GM11168 (cell line): ENCODE data around the gene ENPP1.

Experiments
- in situ Hi-C: fragments of 300-500 bp; cut with MboI; formaldehyde crosslinking; loops from one replicate; pipeline ENCODE4 v1.12.0; 2022; ENCODE audit warnings: low sequenced_read_pairs; ENCODE audit not compliant: unreplicated experiment

Gene ENPP1

GRCh38 chr6:131782764-131783163, 25.1 kb upstream of the ENPP1 start:
- in situ Hi-C loops, result no loop called here

- in situ Hi-C loops, result no loop called here
These were observed 23.3 kb upstream of the ENPP1 start for GRCh38 chr6:131784561-131784960.

GRCh38 chr6:131787079-131787478, 20.7 kb upstream of the ENPP1 start:
- in situ Hi-C loops, result no loop called here

- in situ Hi-C loops, result no loop called here
These were observed 19.8 kb upstream of the ENPP1 start for GRCh38 chr6:131787766-131788712.

GRCh38 chr6:131789219-131789618, 18.6 kb upstream of the ENPP1 start:
- in situ Hi-C loops, result no loop called here

- in situ Hi-C loops, result no loop called here
These were observed 16.3 kb upstream of the ENPP1 start for GRCh38 chr6:131791476-131791875.

GRCh38 chr6:131792091-131792496, 15.7 kb upstream of the ENPP1 start:
- in situ Hi-C loops, result no loop called here

GRCh38 chr6:131795366-131795765, 12.5 kb upstream of the ENPP1 start:
- in situ Hi-C loops, result no loop called here

GRCh38 chr6:131802347-131802746, 5.5 kb upstream of the ENPP1 start:
- in situ Hi-C loops, result no loop called here

GRCh38 chr6:131803007-131803769, 4.6 kb upstream of the ENPP1 start:
- in situ Hi-C loops, result no loop called here

- in situ Hi-C loops, result no loop called here
These were observed 3.7 kb upstream of the ENPP1 start for GRCh38 chr6:131804131-131804530.

GRCh38 chr6:131807321-131807643, 538 bp upstream of the ENPP1 start:
- in situ Hi-C loops, result no loop called here

- in situ Hi-C loops, result no loop called here
These were observed 845 bp downstream of the ENPP1 start for GRCh38 chr6:131808460-131809269.

- in situ Hi-C loops, result no loop called here
These were observed 3.7 kb downstream of the ENPP1 start for GRCh38 chr6:131811500-131811899.

GRCh38 chr6:131813991-131814390, 6.2 kb downstream of the ENPP1 start:
- in situ Hi-C loops, result no loop called here

GRCh38 chr6:131816869-131817268, 9.0 kb downstream of the ENPP1 start:
- in situ Hi-C loops, result no loop called here

- in situ Hi-C loops, result no loop called here
These were observed 11.8 kb downstream of the ENPP1 start for GRCh38 chr6:131819572-131820124.

- in situ Hi-C loops, result no loop called here
These were observed 13.4 kb downstream of the ENPP1 start for GRCh38 chr6:131821010-131821807.

GRCh38 chr6:131822119-131822518, 14.3 kb downstream of the ENPP1 start:
- in situ Hi-C loops, result no loop called here
